Activated naive CD8-positive, alpha-beta T cell treated with anti-CD3 and anti-CD28 coated beads, Interleukin-2, amount 50 U/mL, for 24 hours (primary cell): ENCODE results near the gene DYDC2.
A peak's percentile ranks its signal among the peaks of the same experiment; 100 is the strongest.

Source experiments
- ATAC-seq: fragments of 150-1000 bp; cut with Tn5 transposase; one replicate; pipeline ENCODE4 v1.10.0; 2021
- DNase-seq: peaks from one replicate; pipeline ENCODE4 v3.0.0; 2021
- H3K27ac Mint-ChIP-seq: one replicate; pipeline ENCODE4 v1.8.0; 2021; ENCODE audit warnings: mild to moderate bottlenecking, mixed read lengths
- H3K27me3 Mint-ChIP-seq: one replicate; pipeline ENCODE4 v1.8.0; 2021; ENCODE audit warnings: mixed read lengths
- H3K36me3 Mint-ChIP-seq: one replicate; pipeline ENCODE4 v1.8.0; 2021; ENCODE audit warnings: low read depth, mixed read lengths
- H3K4me1 Mint-ChIP-seq: one replicate; pipeline ENCODE4 v1.8.0; 2021; ENCODE audit warnings: mixed read lengths
- H3K4me3 Mint-ChIP-seq: one replicate; pipeline ENCODE4 v1.8.0; 2021; ENCODE audit warnings: mild to moderate bottlenecking, moderate library complexity, mixed read lengths
- H3K9me3 Mint-ChIP-seq: one replicate; pipeline ENCODE4 v1.8.0; 2021; ENCODE audit warnings: mixed read lengths

DYDC2 gene

DNA sequence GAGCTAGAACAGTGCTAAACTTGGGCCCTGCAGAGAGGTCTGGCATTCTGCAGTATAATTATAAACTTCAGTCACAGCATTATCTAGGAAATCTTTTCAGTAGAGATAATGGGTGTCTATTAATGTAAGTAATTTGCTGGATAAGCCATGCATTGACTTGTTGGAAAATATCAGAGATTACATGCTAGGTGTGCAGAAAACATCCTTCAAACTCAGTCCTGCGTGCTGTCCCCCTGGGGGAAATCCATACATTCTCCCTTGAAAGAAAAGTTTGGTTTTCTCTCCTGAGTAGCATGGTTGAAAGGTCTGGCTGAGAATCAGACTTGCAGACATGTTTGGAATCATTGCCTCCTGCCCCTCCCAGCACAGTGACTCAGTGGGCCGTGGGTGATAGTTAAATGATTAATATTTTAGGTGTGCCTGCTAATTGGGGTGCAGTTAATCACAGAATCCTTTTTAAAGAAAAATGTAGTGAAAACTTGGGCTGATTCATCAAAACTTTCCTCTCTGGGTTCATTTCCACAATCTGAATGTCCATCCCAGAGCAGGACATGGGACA is 37.9 kb downstream of the DYDC2 start:
- Mint-ChIP-seq H3K9me3 (no peaks in the 10 kb centered on the region), H3K36me3 (no peaks in the 10 kb centered on the region), H3K4me3 (no peak overlapping the region), H3K27me3 (no peaks in the 10 kb centered on the region), H3K27ac (no peak overlapping the region), H3K4me1 (no peaks in the 10 kb centered on the region)
- ATAC-seq (no peak), DNase-seq (no peak)

DNA sequence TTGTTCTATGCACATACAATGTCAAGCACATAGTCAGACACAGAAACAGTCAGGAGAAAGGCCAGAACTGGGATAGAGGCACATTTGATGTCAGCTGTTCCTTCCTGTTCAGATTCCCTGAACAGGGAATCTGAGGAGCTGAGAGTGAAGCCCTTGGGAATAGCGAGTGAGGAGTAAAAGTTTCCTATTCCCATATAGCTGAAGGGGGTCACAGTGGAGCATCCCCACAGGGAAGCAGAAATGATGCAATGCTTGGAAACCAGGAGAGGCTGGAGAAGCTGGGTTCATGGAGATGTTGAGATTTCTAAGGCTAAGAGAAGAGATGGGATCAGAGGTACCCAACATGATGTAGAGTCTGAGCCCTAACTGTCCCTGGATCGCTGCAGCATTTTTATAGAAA is 40.4 kb downstream of the DYDC2 start:
- H3K36me3 Mint-ChIP-seq: no peaks in the 10 kb centered on the region
- H3K4me1 Mint-ChIP-seq: no peaks in the 10 kb centered on the region
- DNase-seq (no peak), ATAC-seq (no peak)
- H3K27me3 Mint-ChIP-seq: no peaks in the 10 kb centered on the region
- no peak overlapping the region for H3K4me3 Mint-ChIP-seq
- H3K27ac Mint-ChIP-seq: no peak overlapping the region
- no peaks in the 10 kb centered on the region for H3K9me3 Mint-ChIP-seq

- no peak overlapping the region for H3K4me3 Mint-ChIP-seq
- no peak overlapping the region for H3K27ac Mint-ChIP-seq
- no peaks in the 10 kb centered on the region for H3K27me3 Mint-ChIP-seq
- no peaks in the 10 kb centered on the region for H3K36me3 Mint-ChIP-seq
- no peaks in the 10 kb centered on the region for H3K4me1 Mint-ChIP-seq
- no peak for DNase-seq
- no peak for ATAC-seq
- no peaks in the 10 kb centered on the region for H3K9me3 Mint-ChIP-seq
Observed at GRCh38 chr10:80400136-80400804, 43.7 kb downstream of the DYDC2 start.

DNA sequence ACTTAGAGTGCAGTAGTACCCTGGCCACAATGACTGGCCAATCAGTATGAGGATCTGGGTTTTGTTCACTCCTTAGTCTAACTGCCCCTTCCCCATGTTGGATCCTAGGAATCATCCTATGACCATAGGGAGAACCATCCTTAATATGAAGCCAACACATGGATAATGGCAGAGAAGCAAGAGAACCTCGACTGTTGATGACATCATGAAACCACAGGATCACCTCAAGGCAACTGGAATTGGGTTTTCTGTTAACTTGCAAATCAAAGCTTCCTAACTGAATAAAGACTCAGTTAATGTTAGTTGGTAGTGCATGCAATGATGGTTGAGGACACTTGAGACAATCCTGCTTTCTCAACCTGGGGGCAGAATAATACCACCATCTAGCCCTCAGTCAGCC is 48.5 kb downstream of the DYDC2 start:
- H3K4me3 Mint-ChIP-seq: no peak overlapping the region
- ATAC-seq (no peak), DNase-seq (no peak)
- peaks cover 6% of the 10 kb centered on the region for H3K27me3 Mint-ChIP-seq
- peaks cover 16% of the 10 kb centered on the region for H3K4me1 Mint-ChIP-seq
- no peak overlapping the region for H3K27ac Mint-ChIP-seq
- H3K9me3 Mint-ChIP-seq: no peaks in the 10 kb centered on the region
- no peaks in the 10 kb centered on the region for H3K36me3 Mint-ChIP-seq

DNA sequence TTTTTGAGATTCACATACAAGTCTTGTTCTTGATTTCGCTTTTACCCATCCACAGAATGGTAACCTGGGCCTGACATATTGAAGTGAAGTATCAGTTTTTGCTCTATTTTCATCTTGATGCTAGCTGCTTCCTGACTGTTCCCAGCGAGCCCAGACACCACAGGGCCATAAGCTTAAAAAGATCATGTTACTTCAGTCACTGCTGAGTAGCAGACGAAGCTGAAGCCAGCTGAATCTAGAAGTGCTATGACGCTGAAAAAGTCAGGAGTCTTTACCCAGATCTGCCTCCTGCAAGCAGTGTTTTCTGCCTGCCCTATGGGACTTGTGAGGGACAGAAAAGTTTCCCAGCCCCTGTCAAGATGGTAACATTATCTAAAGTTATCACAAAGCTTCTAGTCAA is 49.0 kb downstream of the DYDC2 start:
- peaks cover 6% of the 10 kb centered on the region for H3K27me3 Mint-ChIP-seq
- H3K36me3 Mint-ChIP-seq: no peaks in the 10 kb centered on the region
- no peak overlapping the region for H3K27ac Mint-ChIP-seq
- DNase-seq (no peak), ATAC-seq (no peak)
- no peak overlapping the region for H3K4me3 Mint-ChIP-seq
- H3K9me3 Mint-ChIP-seq: no peaks in the 10 kb centered on the region
- H3K4me1 Mint-ChIP-seq: peaks cover 22% of the 10 kb centered on the region

GRCh38 chr10:80406204-80406603 is 49.6 kb downstream of the DYDC2 start:
- Mint-ChIP-seq H3K4me1 (peaks cover 26% of the 10 kb centered on the region), H3K36me3 (no peaks in the 10 kb centered on the region), H3K27ac (no peak overlapping the region), H3K9me3 (no peaks in the 10 kb centered on the region), H3K27me3 (peaks cover 6% of the 10 kb centered on the region), H3K4me3 (no peak overlapping the region)
- no peak for DNase-seq
- no peak for ATAC-seq

GRCh38 chr10:80407812-80408241 is 51.2 kb downstream of the DYDC2 start:
- peak; percentile 72 for DNase-seq

DNA sequence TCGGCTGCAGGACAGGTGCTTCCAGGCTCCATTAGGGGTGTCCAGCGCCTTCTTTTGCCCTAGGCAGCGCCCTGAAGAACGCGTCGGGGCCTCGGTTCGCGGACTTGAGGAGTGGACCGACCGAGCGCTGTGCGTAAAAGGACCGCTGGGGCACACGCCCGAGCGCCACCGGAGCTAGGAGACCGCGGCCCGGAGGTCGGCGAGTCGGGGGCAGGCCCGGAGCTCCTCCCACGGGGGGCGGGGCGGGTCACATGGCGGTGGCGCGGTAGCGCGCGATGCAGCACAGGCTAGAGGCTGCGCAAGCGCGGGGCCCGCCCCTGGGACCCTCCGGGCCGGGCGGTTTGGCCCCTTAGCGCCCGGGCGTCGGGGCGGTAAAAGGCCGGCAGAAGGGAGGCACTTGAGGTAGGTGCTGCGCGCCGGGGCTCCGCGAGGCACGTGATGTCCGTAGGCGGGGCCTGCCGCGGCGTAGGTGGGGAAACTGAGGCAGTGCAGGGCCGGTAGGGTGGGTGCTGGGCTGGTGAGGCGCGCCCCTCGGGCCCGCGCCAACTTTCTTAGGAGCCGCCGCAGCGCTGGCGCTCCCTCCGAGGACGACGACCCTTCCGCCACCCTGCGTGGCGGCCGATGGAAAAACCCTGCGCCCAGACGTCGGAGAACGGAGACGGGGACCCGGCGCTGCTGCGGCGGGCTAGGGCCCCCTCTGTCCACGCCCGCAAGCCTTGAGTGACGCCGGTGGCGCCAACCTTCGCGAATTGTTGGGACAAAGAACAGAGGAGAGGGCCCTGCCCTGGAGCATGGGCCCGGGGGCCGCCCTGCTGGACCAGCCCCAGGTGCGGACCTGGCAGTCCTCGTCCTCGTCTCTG is 51.9 kb downstream of the DYDC2 start, which contains the start of gene PRXL2A:
Gene PRXL2A, plus strand, starts transcription at position 310 of the 860 bp plus-strand sequence. CDS start 11,917 bp downstream, outside the sequence.
- Mint-ChIP-seq H3K36me3 (no peaks in the 10 kb centered on the region), H3K4me1 (peaks cover 45% of the 10 kb centered on the region), H3K9me3 (no peaks in the 10 kb centered on the region), H3K27me3 (peaks cover 6% of the 10 kb centered on the region), H3K4me3 (peak within 1 kb of the TSS; percentile 82), H3K27ac (peak within 1 kb of the TSS; percentile 95)
- ATAC-seq: peak; percentile 83
- peak; percentile 92 for DNase-seq

More at GRCh38 chr10:80407812-80408241, 51.2 kb downstream of the DYDC2 start:
- Mint-ChIP-seq H3K4me1 (peaks cover 38% of the 10 kb centered on the region), H3K27me3 (peaks cover 6% of the 10 kb centered on the region), H3K27ac (peak overlapping the region; percentile 95), H3K9me3 (no peaks in the 10 kb centered on the region), H3K4me3 (peak overlapping the region; percentile 82), H3K36me3 (no peaks in the 10 kb centered on the region)
- peak; percentile 85 for ATAC-seq

DNA sequence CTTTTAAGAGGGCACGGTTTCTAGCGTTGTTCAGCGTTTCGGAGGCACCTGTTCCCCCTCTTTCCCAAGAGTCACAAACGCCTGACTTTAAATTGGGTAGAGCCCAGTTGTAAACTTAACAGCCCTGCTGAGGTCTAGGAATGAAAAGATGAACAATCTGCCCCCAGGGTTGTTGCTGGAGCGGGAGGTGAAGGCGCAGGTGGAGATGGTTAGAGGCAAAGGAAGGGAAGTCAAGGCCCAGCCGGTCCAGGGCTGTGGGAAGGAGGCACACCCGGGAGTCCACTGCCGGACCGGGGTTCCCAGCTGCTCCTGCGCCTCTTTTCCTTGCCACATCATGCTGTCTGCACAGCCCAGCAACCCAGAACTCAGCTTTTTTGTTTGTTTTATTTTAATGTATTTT is 52.5 kb downstream of the DYDC2 start:
- H3K4me3 Mint-ChIP-seq: peak overlapping the region; percentile 82
- H3K27ac Mint-ChIP-seq: peak overlapping the region; percentile 14
- H3K4me1 Mint-ChIP-seq: peaks cover 49% of the 10 kb centered on the region
- H3K27me3 Mint-ChIP-seq: peaks cover 6% of the 10 kb centered on the region
- DNase-seq (no peak), ATAC-seq (no peak)
- H3K36me3 Mint-ChIP-seq: no peaks in the 10 kb centered on the region
- no peaks in the 10 kb centered on the region for H3K9me3 Mint-ChIP-seq

- peak overlapping the region; percentile 42 for H3K4me3 Mint-ChIP-seq
- peaks cover 6% of the 10 kb centered on the region for H3K27me3 Mint-ChIP-seq
- ATAC-seq (no peak), DNase-seq (no peak)
- H3K36me3 Mint-ChIP-seq: no peaks in the 10 kb centered on the region
- peak overlapping the region; percentile 60 for H3K27ac Mint-ChIP-seq
- H3K9me3 Mint-ChIP-seq: no peaks in the 10 kb centered on the region
- peaks cover 51% of the 10 kb centered on the region for H3K4me1 Mint-ChIP-seq
Observed at GRCh38 chr10:80410122-80410521, 53.5 kb downstream of the DYDC2 start.

DNA sequence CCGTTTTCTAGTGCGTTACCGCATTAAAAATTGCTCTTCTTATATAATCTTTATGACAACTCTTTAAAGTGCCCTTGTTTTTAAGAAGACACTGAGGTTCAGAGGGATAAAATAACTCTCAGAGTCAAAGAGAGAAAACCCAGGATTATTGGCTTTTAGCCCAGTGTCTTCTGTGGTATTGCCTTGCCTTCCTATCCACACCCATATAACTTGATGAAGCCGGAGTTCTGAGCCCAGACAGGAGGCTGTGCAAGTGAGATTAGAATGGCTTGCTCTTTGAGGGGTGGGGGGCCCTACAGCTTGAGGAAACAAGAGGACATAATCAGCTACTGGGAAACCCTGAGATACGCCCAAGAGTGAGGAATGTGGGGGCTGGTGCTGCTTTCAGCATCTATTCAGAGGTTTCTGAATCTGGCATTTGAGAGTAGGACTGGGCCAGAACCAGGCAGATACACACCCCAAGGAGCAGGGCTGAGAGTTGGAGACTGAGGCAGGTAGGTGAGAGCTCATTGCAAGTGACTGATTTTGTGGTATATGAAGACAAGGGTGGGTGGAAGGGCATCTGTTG is 54.1 kb downstream of the DYDC2 start:
- H3K36me3 Mint-ChIP-seq: no peaks in the 10 kb centered on the region
- no peaks in the 10 kb centered on the region for H3K9me3 Mint-ChIP-seq
- ATAC-seq (no peak), DNase-seq (no peak)
- H3K4me1 Mint-ChIP-seq: peaks cover 51% of the 10 kb centered on the region
- H3K27ac Mint-ChIP-seq: no peak overlapping the region
- H3K27me3 Mint-ChIP-seq: peaks cover 6% of the 10 kb centered on the region
- H3K4me3 Mint-ChIP-seq: no peak overlapping the region

GRCh38 chr10:80411267-80411668 is 54.7 kb downstream of the DYDC2 start:
- Mint-ChIP-seq H3K4me3 (no peak overlapping the region), H3K27me3 (peaks cover 6% of the 10 kb centered on the region), H3K4me1 (peaks cover 51% of the 10 kb centered on the region), H3K36me3 (no peaks in the 10 kb centered on the region), H3K27ac (no peak overlapping the region), H3K9me3 (no peaks in the 10 kb centered on the region)
- ATAC-seq (no peak), DNase-seq (no peak)

GRCh38 chr10:80411681-80412220 is 55.2 kb downstream of the DYDC2 start:
- Mint-ChIP-seq H3K27ac (no peak overlapping the region), H3K4me3 (no peak overlapping the region), H3K4me1 (peaks cover 51% of the 10 kb centered on the region), H3K9me3 (no peaks in the 10 kb centered on the region), H3K27me3 (peaks cover 6% of the 10 kb centered on the region), H3K36me3 (no peaks in the 10 kb centered on the region)
- DNase-seq (no peak), ATAC-seq (no peak)

DNA sequence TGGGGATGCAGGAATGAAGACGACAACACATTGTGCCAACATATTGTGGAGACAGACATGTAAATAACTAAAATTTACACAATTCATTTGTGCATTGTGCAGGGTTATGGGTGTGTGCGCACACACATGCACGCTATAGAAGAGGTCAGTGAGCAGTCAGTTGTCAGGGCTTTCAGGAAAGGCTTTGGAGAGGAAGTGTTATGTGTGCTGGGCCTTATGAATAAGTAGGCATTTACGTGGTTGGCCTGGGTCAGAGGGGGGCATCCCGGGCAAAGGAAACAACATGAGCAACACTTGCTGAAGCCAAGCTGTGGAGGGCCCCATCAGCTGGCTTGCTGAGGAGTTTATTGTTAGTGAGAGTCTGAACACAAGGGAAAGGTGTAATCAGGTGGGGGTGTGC is 55.9 kb downstream of the DYDC2 start:
- Mint-ChIP-seq H3K4me3 (no peak overlapping the region), H3K4me1 (peaks cover 48% of the 10 kb centered on the region), H3K27ac (peak overlapping the region; percentile 5), H3K36me3 (no peaks in the 10 kb centered on the region), H3K9me3 (no peaks in the 10 kb centered on the region), H3K27me3 (peaks cover 5% of the 10 kb centered on the region)
- peak; percentile 21 for DNase-seq
- peak; percentile 11 for ATAC-seq
